Measurements from ENCODE around the gene MACROD1. TPM values are rescaled to one million over a fixed set of nuclear protein-coding genes. Genes with fewer than 3 reads are reported as not detected.

Gene MACROD1
- total RNA-seq, 4 donors from 2014 or later = 29.2 to 64.6 (median 46.2) TPM

GRCh38 chr11:64015935-64016845 is 149.7 kb downstream of the MACROD1 start:
- no peak for TF ChIP-seq CTCF (IDR thresholded peaks at IDR 0.05)
- no peak for TF ChIP-seq POLR2AphosphoS5 (IDR thresholded peaks at IDR 0.05)
- no peak for TF ChIP-seq POLR2A (IDR thresholded peaks at IDR 0.05)
- no peak for TF ChIP-seq EP300 (IDR thresholded peaks at IDR 0.05)
- Histone ChIP-seq H3K36me3 (no peaks in the 10 kb centered on the region), H3K27ac (no peak overlapping the region), H3K4me3 (no peak overlapping the region), H3K4me1 (peaks cover 15% of the 10 kb centered on the region), H3K27me3 (no peaks in the 10 kb centered on the region), H3K9me3 (no peaks in the 10 kb centered on the region)
- 84% methylated on average over 21 of the region's 35 CpGs for WGBS
- DNase-seq (ENCODE audit: low spot score in 2 of 2) = no peak

GRCh38 chr11:64015510-64015909 is 150.4 kb downstream of the MACROD1 start:
- no peaks in the 10 kb centered on the region for H3K27me3 ChIP-seq
- H3K36me3 ChIP-seq = no peaks in the 10 kb centered on the region
- no peaks in the 10 kb centered on the region for H3K9me3 ChIP-seq
- WGBS = 91% methylated on average over 20 of the region's 20 CpGs
- no peak for DNase-seq (ENCODE audit: low spot score in 2 of 2)
- H3K4me3 ChIP-seq = no peak overlapping the region
- H3K4me1 ChIP-seq = peaks cover 12% of the 10 kb centered on the region
- TF ChIP-seq EP300 (IDR thresholded peaks at IDR 0.05) = no peak
- no peak for TF ChIP-seq CTCF (IDR thresholded peaks at IDR 0.05)
- no peak for TF ChIP-seq POLR2AphosphoS5 (IDR thresholded peaks at IDR 0.05)
- no peak for TF ChIP-seq POLR2A (IDR thresholded peaks at IDR 0.05)
- H3K27ac ChIP-seq = no peak overlapping the region

- Histone ChIP-seq H3K9me3 (no peaks in the 10 kb centered on the region), H3K36me3 (no peaks in the 10 kb centered on the region), H3K27ac (no peak overlapping the region), H3K27me3 (no peaks in the 10 kb centered on the region), H3K4me1 (peaks cover 12% of the 10 kb centered on the region), H3K4me3 (no peak overlapping the region)
- TF ChIP-seq CTCF (IDR thresholded peaks at IDR 0.05) (no peak), POLR2A (IDR thresholded peaks at IDR 0.05) (no peak), POLR2AphosphoS5 (IDR thresholded peaks at IDR 0.05) (no peak), EP300 (IDR thresholded peaks at IDR 0.05) (no peak)
- no peak for DNase-seq (ENCODE audit: low spot score in 2 of 2)
- 95% methylated on average over 7 of the region's 11 CpGs for WGBS
Measured at GRCh38 chr11:64014356-64014755, 151.6 kb downstream of the MACROD1 start.

GRCh38 chr11:64013141-64013896 is 152.6 kb downstream of the MACROD1 start:
- Histone ChIP-seq H3K36me3 (no peaks in the 10 kb centered on the region), H3K27me3 (no peaks in the 10 kb centered on the region), H3K4me1 (peaks cover 3% of the 10 kb centered on the region), H3K4me3 (no peak overlapping the region), H3K27ac (no peak overlapping the region), H3K9me3 (no peaks in the 10 kb centered on the region)
- WGBS = 84% methylated on average over 16 of the region's 16 CpGs
- no peak for DNase-seq (ENCODE audit: low spot score in 2 of 2)
- no peak for TF ChIP-seq POLR2A (IDR thresholded peaks at IDR 0.05)
- no peak for TF ChIP-seq CTCF (IDR thresholded peaks at IDR 0.05)

GRCh38 chr11:64011371-64011770 is 154.5 kb downstream of the MACROD1 start:
- no peak overlapping the region for H3K4me3 ChIP-seq
- 90% methylated on average over 8 of the region's 8 CpGs for WGBS
- no peak for DNase-seq (ENCODE audit: low spot score in 2 of 2)

More at GRCh38 chr11:64011371-64011770, 154.5 kb downstream of the MACROD1 start:
- H3K4me1 ChIP-seq = peaks cover 15% of the 10 kb centered on the region
- H3K27me3 ChIP-seq = no peaks in the 10 kb centered on the region
- no peak overlapping the region for H3K27ac ChIP-seq
- TF ChIP-seq POLR2AphosphoS5 (IDR thresholded peaks at IDR 0.05) (no peak), POLR2A (IDR thresholded peaks at IDR 0.05) (no peak), CTCF (IDR thresholded peaks at IDR 0.05) (no peak), EP300 (IDR thresholded peaks at IDR 0.05) (no peak)
- no peaks in the 10 kb centered on the region for H3K9me3 ChIP-seq
- no peaks in the 10 kb centered on the region for H3K36me3 ChIP-seq

Measured in suprapubic skin (tissue), 4 donors.